Natural killer cell treated with Interleukin-12 subunit alpha and Interleukin-12 subunit beta and Interleukin-15 and Interleukin-18, amount 100 ng/mL, for 72 hours (primary cell): ENCODE data around the gene FBXW2. TPM values are rescaled to one million over a fixed set of nuclear protein-coding genes. Genes with fewer than 3 reads are reported as not detected.
"Not testable (repeated sequence)": the region's sequence is repeated elsewhere in the genome, so short reads cannot be mapped to it uniquely, and the experiment has no call there.

Source experiments
- ATAC-seq, 2 donors: fragments of 150-1000 bp; cut with Tn5 transposase in 1 of 2; sonication (Bioruptor Pico), chemical (Tn5 transposase) in 1 of 2; 2 replicates each; pipeline ENCODE4 v1.10.0; 2021
- DNase-seq: peaks from one replicate; pipeline ENCODE4 v3.0.0; 2022; ENCODE audit warnings: low spot score
- H3K27ac Mint-ChIP-seq, 2 donors: 1 replicate in 1 of 2; 2 replicates in 1 of 2; pipeline ENCODE4 v1.8.0; 2022; ENCODE audit warnings: mixed read lengths in 2 of 2, mild to moderate bottlenecking in 1 of 2, moderate library complexity in 1 of 2
- H3K27me3 Mint-ChIP-seq, 2 donors: 1 replicate in 1 of 2; 2 replicates in 1 of 2; pipeline ENCODE4 v1.8.0; 2022; ENCODE audit warnings: mixed read lengths in 2 of 2
- H3K36me3 Mint-ChIP-seq: one replicate; pipeline ENCODE4 v1.8.0; 2022; ENCODE audit warnings: mixed read lengths
- H3K4me1 Mint-ChIP-seq, 2 donors: 1 replicate in 1 of 2; 2 replicates in 1 of 2; pipeline ENCODE4 v1.8.0; 2022; ENCODE audit warnings: low read depth in 2 of 2, mixed read lengths in 2 of 2, mild to moderate bottlenecking in 1 of 2
- H3K4me3 Mint-ChIP-seq: one replicate; pipeline ENCODE4 v1.8.0; 2022; ENCODE audit warnings: mixed read lengths
- H3K9me3 Mint-ChIP-seq: 2 replicates; pipeline ENCODE4 v1.8.0; 2022; ENCODE audit warnings: mixed read lengths
- total RNA-seq, 2 donors: library from RNA; stranded (reverse); gene quantifications; one replicate each; pipeline ENCODE4 v1.2.3, GENCODE V29; 2022

Gene FBXW2
- total RNA-seq, 2 donors from 2014 or later, result 73.6 to 105 TPM

DNA sequence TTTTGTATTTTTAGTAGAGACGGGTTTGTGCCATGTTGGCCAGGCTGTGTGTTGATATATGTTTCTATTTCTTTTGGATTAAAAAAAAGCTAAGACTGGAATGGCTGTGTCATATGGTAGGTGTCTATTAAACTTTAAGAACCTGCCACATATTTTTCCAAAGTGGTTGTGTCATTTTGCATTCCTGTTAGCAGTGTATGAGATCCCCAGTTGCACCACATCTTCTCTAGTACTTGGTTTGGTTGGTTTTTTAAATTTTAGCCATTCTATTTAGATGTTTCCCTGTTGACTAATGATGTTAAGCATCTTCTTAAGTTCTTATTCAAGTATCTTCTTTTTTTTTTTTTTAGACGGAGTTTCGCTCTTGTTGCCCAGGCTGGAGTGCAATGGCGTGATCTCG, 42.8 kb downstream of the FBXW2 start:
- H3K9me3 Mint-ChIP-seq, result no peaks in the 10 kb centered on the region
- H3K4me3 Mint-ChIP-seq, result no peak overlapping the region
- no peaks in the 10 kb centered on the region for H3K27me3 Mint-ChIP-seq
- H3K36me3 Mint-ChIP-seq, result no peaks in the 10 kb centered on the region
- no peaks in the 10 kb centered on the region for H3K4me1 Mint-ChIP-seq
- DNase-seq, result no peak
- no peak for ATAC-seq
- H3K27ac Mint-ChIP-seq, result no peak overlapping the region

DNA sequence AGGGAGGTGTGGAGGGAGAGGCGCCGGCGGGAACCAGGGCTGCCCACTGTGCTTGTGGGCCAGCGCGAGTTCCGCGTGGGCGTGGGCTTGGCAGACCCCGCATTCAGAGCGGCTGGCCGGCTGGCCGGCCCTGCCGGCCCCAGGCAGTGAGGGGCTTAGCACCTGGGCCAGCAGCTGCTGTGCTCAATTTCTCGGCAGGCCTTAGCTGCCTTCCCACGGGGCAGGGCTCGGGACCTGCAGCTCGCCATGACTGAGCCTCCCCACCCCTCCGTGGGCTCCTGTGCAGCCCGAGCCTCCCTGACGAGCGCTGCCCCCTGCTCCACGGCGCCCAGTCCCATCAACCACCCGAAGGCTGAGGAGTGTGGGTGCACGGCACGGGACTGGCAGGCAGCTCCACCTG, 46.9 kb downstream of the FBXW2 start:
- not testable (repeated sequence) for H3K9me3 Mint-ChIP-seq, H3K4me1 Mint-ChIP-seq, H3K27ac Mint-ChIP-seq, ATAC-seq, H3K36me3 Mint-ChIP-seq, H3K4me3 Mint-ChIP-seq, DNase-seq, H3K27me3 Mint-ChIP-seq

DNA sequence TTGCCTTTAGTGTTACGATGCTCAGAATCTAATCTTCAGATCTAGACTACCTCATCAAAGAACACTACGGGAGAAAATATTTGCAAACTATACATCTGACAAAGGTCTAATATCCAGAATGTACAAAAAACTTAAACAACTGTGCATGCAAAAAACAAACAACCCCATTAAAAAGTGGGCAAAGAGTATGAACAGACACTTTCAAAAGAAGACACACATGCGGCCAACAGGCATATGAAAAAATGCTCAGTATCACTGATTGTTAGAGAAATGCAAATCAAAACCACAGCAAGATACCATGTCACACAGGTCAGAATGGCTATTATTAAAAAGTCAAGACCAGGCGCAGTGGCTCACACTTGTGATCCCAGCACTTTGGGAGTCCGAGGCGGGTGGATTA, 47.9 kb downstream of the FBXW2 start:
- Mint-ChIP-seq H3K27me3 (no peaks in the 10 kb centered on the region), H3K4me3 (no peak overlapping the region), H3K4me1 (no peaks in the 10 kb centered on the region), H3K36me3 (no peaks in the 10 kb centered on the region), H3K9me3 (no peaks in the 10 kb centered on the region), H3K27ac (no peak overlapping the region)
- no peak for DNase-seq
- ATAC-seq, result no peak

DNA sequence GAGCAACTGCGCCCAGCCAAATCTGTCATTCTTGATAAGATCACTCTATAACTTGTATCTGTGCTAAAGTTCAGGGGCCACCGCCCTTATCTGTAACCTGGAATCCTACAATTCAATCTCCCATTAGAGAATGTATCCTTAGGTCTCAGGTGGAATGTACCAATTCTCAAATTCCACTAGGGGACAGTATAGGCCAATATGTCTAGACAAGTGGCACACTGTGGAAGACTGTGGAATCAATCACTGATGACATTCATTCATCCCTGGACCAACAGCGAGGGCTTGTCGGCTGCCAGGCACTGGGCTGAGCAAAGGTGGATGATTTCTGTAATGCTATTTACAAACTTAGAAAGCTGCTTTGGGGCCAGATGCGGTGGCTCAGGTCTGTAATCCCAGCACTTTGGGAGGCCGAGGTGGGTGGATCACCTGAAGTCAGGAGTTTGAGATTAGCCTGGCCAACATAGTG, 50.2 kb downstream of the FBXW2 start:
- DNase-seq, result no peak

DNA sequence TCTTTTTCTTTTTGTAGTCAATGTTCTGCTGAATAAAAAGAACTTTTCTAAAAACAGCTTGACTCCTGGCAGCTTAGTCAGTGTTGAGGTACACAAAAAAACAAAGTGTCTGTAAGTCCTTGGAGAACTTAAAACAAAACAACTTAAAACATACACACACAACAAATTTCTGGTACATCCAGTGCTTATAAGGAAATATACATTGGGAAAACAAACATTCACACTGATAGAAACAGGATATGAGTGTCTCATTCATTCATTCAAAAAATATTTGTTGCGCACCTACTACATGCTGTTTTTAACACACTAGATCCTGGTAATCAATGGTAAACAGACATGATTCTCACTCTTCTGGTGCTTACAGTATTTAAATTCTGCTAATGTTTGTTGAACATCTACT, 51.5 kb downstream of the FBXW2 start:
- DNase-seq (no peak), ATAC-seq (no peak)
- no peak overlapping the region for H3K4me3 Mint-ChIP-seq
- no peak overlapping the region for H3K27ac Mint-ChIP-seq
- H3K9me3 Mint-ChIP-seq, result no peaks in the 10 kb centered on the region
- no peaks in the 10 kb centered on the region for H3K4me1 Mint-ChIP-seq
- no peaks in the 10 kb centered on the region for H3K36me3 Mint-ChIP-seq
- no peaks in the 10 kb centered on the region for H3K27me3 Mint-ChIP-seq

More for the DNA sequence above, 50.2 kb downstream of the FBXW2 start:
- H3K27me3 Mint-ChIP-seq, result no peaks in the 10 kb centered on the region
- peak; percentile 70 to 75 for ATAC-seq
- no peaks in the 10 kb centered on the region for H3K9me3 Mint-ChIP-seq
- H3K4me1 Mint-ChIP-seq, result no peaks in the 10 kb centered on the region
- H3K4me3 Mint-ChIP-seq, result no peak overlapping the region
- H3K27ac Mint-ChIP-seq, result no peak overlapping the region
- no peaks in the 10 kb centered on the region for H3K36me3 Mint-ChIP-seq

DNA sequence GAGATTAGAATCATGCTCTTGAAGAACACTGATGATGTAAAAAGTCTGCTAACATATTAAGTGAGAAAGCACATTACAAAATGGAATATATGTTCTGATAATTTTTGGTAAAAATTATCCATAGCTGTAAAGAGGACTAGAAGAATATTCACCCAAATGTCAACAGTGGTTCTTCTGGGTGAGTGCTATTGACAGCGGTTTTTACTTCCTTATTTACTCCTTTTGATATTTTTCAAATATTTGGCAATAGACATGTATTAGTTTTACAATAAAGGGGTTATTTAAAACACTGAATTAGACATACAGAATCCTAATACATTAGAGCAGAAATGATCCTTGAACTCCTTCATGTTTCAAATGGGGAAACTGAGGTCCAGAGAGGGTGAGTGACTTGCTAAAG, 52.0 kb downstream of the FBXW2 start:
- H3K27me3 Mint-ChIP-seq, result no peaks in the 10 kb centered on the region
- ATAC-seq (no peak), DNase-seq (no peak)
- H3K4me1 Mint-ChIP-seq, result no peaks in the 10 kb centered on the region
- H3K4me3 Mint-ChIP-seq, result no peak overlapping the region
- no peak overlapping the region for H3K27ac Mint-ChIP-seq
- H3K9me3 Mint-ChIP-seq, result no peaks in the 10 kb centered on the region
- no peaks in the 10 kb centered on the region for H3K36me3 Mint-ChIP-seq

DNA sequence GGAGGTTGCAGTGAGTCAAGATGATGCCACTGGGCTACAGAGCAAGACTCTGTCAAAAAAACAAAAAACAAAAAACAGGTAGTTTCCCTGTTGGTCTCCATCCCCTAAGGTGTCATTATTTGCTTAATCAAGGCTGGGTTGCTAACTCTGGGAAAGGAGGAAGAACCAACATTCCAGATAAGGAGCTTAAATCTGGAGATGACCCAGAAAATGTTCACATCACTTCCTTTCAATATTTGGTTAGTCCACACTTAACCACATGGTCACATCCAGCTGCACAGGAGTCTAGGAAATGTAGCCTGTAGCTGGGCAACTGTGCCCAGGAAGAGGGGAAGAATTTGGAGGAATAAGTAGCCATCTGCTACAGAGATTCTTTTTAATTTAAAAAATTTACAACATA, 53.1 kb downstream of the FBXW2 start:
- ATAC-seq (no peak), DNase-seq (no peak)
- peaks cover 7% of the 10 kb centered on the region in 2 donors for H3K4me1 Mint-ChIP-seq
- no peak overlapping the region for H3K27ac Mint-ChIP-seq
- no peaks in the 10 kb centered on the region for H3K27me3 Mint-ChIP-seq
- no peak overlapping the region for H3K4me3 Mint-ChIP-seq
- no peaks in the 10 kb centered on the region for H3K9me3 Mint-ChIP-seq
- H3K36me3 Mint-ChIP-seq, result no peaks in the 10 kb centered on the region

DNA sequence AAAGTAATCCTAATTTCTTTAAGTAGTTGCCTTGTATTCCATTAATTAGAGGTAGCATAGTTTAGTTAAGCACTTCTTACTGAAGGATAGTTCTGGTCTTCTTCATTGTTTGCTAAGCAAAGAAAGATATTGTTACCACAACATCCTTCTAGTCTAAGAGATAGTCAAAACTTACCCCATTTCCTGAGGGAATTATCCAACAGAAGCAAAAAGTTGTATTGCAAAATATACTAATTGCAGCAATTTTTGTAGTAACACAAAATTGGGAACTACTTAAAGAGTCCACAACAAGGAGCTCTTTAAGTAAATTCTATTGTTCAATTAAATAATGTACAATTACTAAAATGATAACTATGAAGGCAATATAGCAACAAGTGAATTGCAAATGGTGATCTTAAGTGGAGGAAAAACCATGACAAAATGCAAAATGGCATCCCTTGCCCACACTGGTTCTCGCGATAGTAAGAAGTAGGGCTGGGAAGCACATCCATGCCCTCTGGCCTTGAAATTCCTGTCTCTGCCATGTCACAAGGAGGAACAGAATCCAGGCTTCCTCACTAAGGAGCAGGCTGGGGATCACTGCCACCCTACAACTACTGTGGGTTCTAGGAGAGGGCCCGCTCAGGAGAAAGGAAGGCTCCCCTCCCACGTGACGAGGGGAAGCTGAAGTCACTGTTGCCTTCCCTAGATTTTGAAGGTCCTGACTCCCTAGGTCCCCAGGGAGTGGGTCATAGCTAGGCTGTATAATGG, 55.6 kb downstream of the FBXW2 start:
- no peak overlapping the region for H3K4me3 Mint-ChIP-seq
- ATAC-seq (no peak), DNase-seq (no peak)
- no peaks in the 10 kb centered on the region for H3K9me3 Mint-ChIP-seq
- no peaks in the 10 kb centered on the region for H3K36me3 Mint-ChIP-seq
- H3K27me3 Mint-ChIP-seq, result no peaks in the 10 kb centered on the region
- peaks cover 7 to 8% of the 10 kb centered on the region in 2 donors for H3K4me1 Mint-ChIP-seq
- H3K27ac Mint-ChIP-seq, result no peak overlapping the region

DNA sequence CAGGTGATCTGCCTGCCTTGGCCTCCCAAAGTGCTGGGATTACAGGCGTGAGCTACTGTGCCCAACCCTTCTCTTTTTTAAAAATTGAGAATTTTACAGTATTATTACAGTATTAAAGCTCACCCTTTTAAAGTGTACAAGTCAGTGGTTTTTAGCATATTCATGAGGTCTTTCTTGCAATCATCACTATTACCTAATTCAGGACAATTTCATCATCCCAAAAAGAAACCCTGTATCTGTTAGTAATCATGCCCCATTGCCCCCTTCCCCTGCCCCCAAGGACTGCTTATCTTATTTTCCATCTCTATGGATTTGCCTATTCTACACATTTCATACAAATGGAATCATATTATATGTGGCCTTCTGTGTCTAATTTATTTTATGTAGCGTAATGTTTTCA, 56.3 kb downstream of the FBXW2 start:
- Mint-ChIP-seq H3K4me3 (no peak overlapping the region), H3K36me3 (no peaks in the 10 kb centered on the region)

DNA sequence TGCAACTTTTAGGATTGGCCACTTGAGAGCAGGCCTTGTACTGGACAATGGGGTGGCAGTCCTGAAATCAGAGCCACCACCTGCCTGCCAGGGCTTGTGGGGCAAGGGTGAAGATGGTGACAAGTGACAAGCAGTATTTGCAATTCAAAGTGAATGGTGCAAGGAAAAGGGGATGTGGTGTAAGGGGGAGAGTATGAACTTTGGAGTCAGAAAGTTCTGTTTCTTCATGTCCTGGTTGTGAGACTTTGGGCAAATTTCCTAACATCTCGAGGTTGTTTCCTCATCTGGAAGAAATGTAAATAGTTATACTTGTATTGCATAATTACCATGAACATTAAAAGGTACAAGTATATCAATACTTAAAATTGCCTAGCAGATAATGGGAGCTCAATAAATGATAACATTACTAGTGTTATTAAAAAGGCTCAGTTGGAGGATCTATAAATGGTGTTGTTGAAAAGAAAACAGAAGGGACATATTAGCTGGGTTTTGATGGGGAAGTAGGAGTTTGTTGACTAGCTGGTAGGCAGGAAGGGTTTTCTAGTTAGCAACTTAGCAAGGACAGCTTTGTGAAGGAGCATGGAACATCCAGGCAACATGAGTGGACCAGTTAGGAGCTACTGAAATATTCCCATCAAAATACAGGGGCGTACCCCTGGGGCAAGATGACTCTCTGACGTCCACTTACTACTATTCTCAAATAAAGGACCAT, 57.6 kb downstream of the FBXW2 start:
- H3K4me1 Mint-ChIP-seq, result peaks cover 7 to 8% of the 10 kb centered on the region in 2 donors
- no peaks in the 10 kb centered on the region for H3K9me3 Mint-ChIP-seq
- H3K4me3 Mint-ChIP-seq, result no peak overlapping the region
- no peaks in the 10 kb centered on the region for H3K27me3 Mint-ChIP-seq
- DNase-seq (no peak), ATAC-seq (peak; percentile 69 to 88)
- no peaks in the 10 kb centered on the region for H3K36me3 Mint-ChIP-seq
- peak overlapping the region in 1 of 2 donors; percentile 64 for H3K27ac Mint-ChIP-seq

More for the DNA sequence above, 56.3 kb downstream of the FBXW2 start:
- Mint-ChIP-seq H3K27ac (peak overlapping the region in 1 of 2 donors; percentile 57), H3K4me1 (peaks cover 7 to 8% of the 10 kb centered on the region in 2 donors), H3K27me3 (no peaks in the 10 kb centered on the region), H3K9me3 (no peaks in the 10 kb centered on the region)
- no peak for ATAC-seq
- no peak for DNase-seq

DNA sequence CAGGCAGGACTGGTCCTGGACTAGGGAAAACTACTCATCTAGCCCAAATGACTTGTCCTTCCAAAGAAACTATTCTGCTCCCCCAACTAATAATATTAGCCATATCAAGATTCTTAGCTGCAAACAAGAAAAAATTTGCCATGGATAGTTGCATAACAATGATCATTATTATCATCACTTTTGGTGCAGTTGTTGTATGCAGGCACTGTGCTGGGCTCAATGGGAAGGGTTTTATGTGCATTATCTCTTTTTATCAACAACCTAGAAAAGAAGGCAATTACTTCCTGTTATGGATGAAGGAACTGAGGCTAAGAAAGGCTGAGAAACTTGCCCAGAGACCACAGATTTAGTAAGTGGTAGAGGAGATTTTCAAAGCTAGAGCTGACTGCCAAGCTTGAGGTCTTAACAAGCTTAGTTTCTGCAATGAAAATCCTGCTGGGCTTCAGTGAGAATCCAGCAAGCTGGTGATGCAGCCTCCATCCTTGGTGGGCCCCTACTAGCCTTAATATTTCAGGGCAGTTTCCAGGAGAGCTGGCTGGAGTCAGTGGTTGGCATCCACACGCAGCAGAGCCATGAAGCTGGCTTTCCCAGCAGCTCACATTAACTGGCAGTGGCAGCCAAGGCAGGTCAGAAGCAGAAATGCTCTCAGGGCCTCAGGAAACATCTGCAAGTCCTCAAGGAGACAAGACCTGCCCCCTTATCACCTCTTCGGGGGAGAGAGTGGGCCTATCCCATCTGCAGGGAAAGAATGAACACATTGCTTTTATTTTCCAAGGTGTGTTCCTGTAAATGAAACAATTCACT, 58.4 kb downstream of the FBXW2 start:
- Mint-ChIP-seq H3K4me3 (no peak overlapping the region), H3K4me1 (peaks cover 7 to 8% of the 10 kb centered on the region in 2 donors)
- ATAC-seq, result peak in 1 of 2 donors; percentile 12

DNA sequence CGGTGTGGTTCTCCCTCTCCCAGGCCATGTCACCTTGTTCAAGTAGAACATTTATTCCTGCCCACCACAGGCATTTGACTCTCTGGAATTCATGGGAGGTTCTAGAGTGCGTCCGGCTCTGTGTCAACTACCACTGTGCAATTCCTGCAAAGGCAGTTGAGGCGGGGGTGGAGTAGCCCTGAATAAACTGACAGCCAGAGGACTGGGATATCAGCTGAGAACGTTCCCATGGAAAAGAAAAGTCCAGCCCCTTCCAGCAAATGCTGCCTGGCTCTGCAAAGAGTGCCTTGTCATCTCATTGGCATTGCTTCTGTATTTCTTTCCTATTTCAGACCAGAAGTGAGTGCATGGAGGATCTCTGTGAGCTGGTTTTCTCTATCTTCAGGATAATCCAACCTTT, 60.0 kb downstream of the FBXW2 start:
- Mint-ChIP-seq H3K4me1 (peaks cover 7 to 8% of the 10 kb centered on the region in 2 donors), H3K9me3 (no peaks in the 10 kb centered on the region), H3K27me3 (no peaks in the 10 kb centered on the region), H3K27ac (no peak overlapping the region), H3K36me3 (no peaks in the 10 kb centered on the region), H3K4me3 (no peak overlapping the region)
- DNase-seq, result no peak
- no peak for ATAC-seq

More for the DNA sequence above, 58.4 kb downstream of the FBXW2 start:
- Mint-ChIP-seq H3K9me3 (no peaks in the 10 kb centered on the region), H3K36me3 (no peaks in the 10 kb centered on the region), H3K27ac (peak overlapping the region in 1 of 2 donors; percentile 64), H3K27me3 (no peaks in the 10 kb centered on the region)
- DNase-seq, result no peak

DNA sequence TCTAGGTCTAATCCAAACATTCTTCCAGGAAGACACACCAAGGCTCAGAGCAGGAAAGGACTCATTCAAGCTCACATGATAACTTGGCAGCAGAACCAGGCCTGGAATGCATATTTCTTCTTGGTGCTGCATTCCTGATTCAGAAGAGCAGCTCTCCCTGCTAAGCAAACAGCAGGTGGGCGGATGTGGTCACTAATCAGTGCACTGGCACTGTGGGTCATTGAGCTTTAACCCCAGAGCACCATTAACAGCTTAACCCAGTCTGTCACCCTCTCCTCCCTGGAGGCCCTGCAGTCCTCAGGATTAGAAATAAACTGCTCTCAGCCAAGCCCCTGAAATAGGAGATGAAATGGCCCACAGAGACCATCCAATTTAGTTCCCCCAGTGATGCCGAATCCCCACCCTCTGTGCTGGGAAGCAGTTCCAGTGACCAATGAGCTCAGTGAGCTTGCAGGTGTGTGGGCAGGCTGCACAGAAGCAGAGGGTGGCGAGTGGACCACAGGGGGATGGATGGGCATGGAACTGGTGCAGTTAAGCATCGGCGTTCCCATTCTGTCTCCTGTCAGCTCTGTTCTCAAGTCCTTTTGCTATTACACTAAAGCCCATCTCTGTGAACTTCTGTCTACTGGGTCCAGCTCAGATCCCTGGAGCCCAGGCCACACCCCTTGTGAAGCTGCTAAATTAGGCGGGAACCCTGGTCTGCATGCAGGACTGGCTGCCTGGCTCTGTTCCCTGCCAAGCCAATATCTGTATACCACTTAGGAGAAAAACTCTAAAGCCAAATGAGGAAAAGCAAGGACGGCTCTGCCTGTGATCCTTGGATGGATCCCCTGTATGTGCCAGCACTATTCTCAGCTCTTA, 62.3 kb downstream of the FBXW2 start:
- Mint-ChIP-seq H3K27ac (no peak overlapping the region), H3K36me3 (no peaks in the 10 kb centered on the region), H3K4me1 (peaks cover 13 to 14% of the 10 kb centered on the region in 2 donors), H3K4me3 (no peak overlapping the region), H3K27me3 (no peaks in the 10 kb centered on the region), H3K9me3 (no peaks in the 10 kb centered on the region)
- ATAC-seq, result no peak
- DNase-seq, result no peak
